ENCODE measurements around the gene TBC1D5.

Gene TBC1D5

GRCh38 chr3:17176757-17177156 lies 565.7 kb downstream of the TBC1D5 start:
- no peak for DNase-seq (ENCODE audit: low spot score)

DNA sequence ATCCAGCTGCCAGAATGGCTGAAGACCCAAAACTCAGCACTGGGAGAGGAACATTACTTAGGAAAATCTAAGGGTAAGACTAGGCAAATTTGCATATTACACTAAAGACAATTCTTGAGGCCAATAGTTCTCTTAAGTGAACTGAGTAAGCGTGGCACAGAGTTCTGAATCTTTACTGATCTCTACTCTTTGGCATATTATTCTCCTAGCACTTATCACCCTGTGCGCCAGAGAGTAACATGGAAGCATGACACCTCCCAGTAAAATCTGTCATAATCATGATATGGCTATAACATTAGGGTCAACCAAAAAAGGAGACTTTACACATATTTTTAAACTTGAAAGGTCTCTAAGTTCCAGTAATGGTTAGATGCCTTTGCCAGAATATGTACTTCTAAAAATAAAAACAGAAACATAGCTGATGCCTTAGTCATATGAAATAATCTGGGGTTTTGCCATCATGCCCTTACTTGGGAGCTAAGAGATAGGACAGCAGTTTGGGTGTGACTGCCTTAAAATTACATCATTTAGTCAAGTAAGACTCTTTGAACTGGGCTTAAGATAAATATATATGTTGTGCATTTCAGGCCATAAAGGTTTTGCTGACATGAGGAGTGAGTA lies 567.1 kb downstream of the TBC1D5 start:
- peak; percentile 75 for DNase-seq (ENCODE audit: low spot score)

- DNase-seq (ENCODE audit: low spot score), result no peak
Observed at GRCh38 chr3:17166369-17166768, 576.1 kb downstream of the TBC1D5 start.

GRCh38 chr3:17162116-17162515 lies 580.3 kb downstream of the TBC1D5 start:
- DNase-seq (ENCODE audit: low spot score), result no peak

- DNase-seq (ENCODE audit: low spot score), result no peak
Observed at GRCh38 chr3:17160597-17160996, 581.8 kb downstream of the TBC1D5 start.

GRCh38 chr3:17158941-17159682 lies 583.3 kb downstream of the TBC1D5 start:
- DNase-seq (ENCODE audit: low spot score), result no peak

- peak; percentile 56 for DNase-seq (ENCODE audit: low spot score)
Observed at GRCh38 chr3:17157713-17158112, 584.7 kb downstream of the TBC1D5 start.

DNA sequence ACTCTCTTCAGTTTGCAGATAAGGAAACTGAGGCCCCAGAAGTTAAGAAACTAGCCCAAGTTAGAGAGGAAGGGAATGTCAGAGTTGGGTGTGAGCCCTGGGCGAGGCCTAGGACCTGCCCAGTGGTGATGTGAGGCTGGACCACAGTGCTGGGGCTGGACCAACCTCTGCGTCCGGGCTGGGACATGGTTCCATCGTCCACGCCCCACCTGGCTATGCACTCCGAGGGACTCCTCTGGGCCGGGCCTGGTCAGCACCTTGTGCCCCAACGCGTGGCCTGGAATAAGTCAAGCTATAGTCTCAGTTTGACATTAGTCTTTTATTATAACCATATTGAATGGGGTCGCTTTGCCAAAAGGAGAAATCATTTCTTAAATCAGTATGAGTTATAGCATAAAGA lies 585.6 kb downstream of the TBC1D5 start:
- no peak for DNase-seq (ENCODE audit: low spot score)

DNA sequence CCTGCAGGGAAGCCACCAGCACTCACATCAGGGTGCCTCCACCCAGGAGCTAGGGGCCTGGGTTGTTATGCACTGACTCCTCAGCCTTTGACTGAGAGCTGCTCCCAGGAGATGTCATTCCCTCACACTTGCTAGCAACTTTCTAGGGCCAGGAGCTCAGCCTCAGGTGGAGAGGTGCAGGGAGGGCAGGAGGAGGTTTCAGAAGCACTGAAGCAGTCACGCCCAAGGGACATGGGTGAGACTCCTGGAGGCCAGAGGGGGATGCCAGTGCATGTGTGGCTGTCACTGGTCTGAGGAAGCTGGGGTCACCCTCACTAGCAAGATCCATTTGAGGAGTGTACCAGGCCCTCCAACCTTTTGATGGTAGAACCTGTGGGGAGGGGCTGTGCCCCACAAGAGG lies 586.5 kb downstream of the TBC1D5 start:
- DNase-seq (ENCODE audit: low spot score), result no peak

GRCh38 chr3:17154941-17155340 lies 587.5 kb downstream of the TBC1D5 start:
- DNase-seq (ENCODE audit: low spot score), result no peak

GRCh38 chr3:17154221-17154620 lies 588.2 kb downstream of the TBC1D5 start:
- no peak for DNase-seq (ENCODE audit: low spot score)

GRCh38 chr3:17153209-17153608 lies 589.2 kb downstream of the TBC1D5 start:
- DNase-seq (ENCODE audit: low spot score), result no peak

- DNase-seq (ENCODE audit: low spot score), result no peak
Observed at GRCh38 chr3:17151598-17152373, 590.6 kb downstream of the TBC1D5 start.

- DNase-seq (ENCODE audit: low spot score), result no peak
Observed at GRCh38 chr3:17149076-17149475, 593.4 kb downstream of the TBC1D5 start.

DNA sequence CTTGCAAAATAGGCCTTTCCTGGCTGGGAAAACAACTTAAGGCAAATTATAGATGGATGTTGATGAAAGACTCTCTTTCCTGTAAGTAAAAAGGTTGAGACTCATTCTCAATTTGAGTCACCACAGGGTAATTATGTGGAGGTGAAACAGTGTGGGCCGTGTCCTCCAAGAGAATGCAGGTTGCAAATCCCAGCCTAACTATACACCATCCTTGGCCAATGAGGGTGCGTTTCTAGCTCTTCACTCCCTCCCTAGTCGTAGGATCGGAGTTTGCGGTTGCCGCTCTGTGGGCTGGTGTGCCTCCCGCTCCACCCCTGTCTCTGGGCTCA lies 597.8 kb downstream of the TBC1D5 start:
- DNase-seq (ENCODE audit: low spot score), result no peak

DNA sequence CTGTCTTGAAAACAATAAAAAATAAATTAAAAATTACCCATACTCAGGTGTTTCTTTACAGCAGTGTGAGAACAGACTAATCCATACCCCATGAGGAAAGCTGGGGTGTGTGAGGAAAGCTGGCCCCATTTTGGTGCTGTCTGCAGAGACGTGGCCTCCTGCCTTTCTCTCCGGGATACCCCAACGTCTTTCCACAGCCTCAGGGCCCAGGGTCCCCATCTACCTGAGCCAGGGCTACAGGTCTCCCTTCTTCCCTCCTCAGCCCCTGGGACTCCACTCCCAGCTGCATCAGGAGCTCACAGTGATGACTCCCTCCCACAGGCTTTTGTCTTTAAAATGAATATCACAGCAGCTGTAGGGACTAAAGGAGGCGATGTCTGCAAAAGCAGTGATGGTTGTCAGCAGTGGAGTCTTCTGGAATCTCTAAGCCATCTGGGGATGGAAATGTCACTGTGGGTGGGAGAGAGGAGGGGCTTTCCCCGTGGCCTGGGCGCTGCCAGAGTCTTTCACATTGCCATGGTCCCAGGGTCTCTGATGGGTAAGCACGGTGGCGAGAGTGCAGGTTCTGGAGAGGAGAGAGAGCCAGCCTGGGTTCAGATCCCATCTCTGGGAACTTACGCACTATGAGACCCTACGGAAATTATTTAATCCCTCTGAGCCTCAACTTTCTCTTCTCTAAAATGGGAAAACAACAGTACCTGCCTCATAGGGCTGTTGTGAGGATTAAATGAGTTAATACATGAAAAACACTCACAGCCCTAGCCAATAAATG lies 598.4 kb downstream of the TBC1D5 start:
- no peak for DNase-seq (ENCODE audit: low spot score)

- no peak for DNase-seq (ENCODE audit: low spot score)
Observed at GRCh38 chr3:17142516-17142915, 599.9 kb downstream of the TBC1D5 start.

GRCh38 chr3:17141699-17142098 lies 600.7 kb downstream of the TBC1D5 start:
- no peak for DNase-seq (ENCODE audit: low spot score)

DNA sequence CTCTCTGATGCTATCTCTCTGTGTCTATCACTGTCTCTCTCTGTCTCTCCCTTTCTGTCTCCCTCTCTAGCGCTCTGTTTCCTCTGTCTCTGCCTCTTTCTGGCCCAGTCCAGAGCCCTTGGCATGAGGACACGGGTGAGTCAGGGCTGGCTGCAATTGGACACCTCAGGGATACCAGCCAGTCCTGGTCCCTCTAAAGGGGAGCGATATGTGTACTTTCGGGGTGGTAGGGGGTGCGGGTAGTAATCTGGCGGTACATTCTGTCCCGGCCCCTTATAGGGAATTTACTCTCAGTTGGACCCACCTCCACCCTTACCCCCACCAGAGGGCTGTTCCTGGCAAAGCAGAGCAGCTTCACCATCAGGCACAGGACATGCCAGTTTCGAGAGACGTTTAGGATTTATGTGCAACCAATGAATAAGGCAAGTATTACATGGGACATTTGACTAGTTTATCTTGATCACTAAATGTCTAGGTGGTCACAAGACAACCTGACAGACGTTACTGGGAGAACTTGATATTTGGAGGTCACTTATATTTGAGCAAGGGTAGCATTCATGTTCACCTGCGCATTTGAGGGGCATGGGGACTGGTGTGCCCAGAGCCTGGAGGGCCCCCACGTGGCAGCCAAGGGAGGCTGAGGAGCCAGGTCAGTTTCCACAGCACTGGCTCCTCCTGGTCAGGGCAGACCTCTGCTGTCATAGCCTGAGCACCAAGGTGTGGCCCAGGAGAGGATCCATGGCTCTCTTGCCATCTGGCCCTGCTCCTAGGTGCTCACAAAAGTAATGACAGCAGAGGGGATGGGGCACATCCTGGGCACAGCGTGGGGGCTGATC lies 601.5 kb downstream of the TBC1D5 start:
- peak; percentile 70 for DNase-seq (ENCODE audit: low spot score)

GRCh38 chr3:17138246-17139039 lies 604.0 kb downstream of the TBC1D5 start:
- DNase-seq (ENCODE audit: low spot score), result no peak

All from AG20443 (cell line).